HEK293T (cell line): Measurements from ENCODE around the gene PRDM13.

Experiments
- ELF4 ChIP-seq: fragments of 450-650 bp; IDR thresholded peaks from 2 replicates; pipeline ENCODE4 v1.6.1; 2017; ENCODE audit warnings: antibody characterized with exemption
- FOXM1 ChIP-seq: fragments of 450-650 bp; IDR thresholded peaks from 2 replicates; pipeline ENCODE4 v1.6.1; 2017; ENCODE audit warnings: mild to moderate bottlenecking, borderline replicate concordance
- PKNOX1 ChIP-seq: fragments of 450-650 bp; IDR thresholded peaks from 2 replicates; pipeline ENCODE4 v1.6.1; 2016
- SUZ12 ChIP-seq: fragments of 450-650 bp; IDR thresholded peaks from 2 replicates; pipeline ENCODE4 v1.6.1; 2016; ENCODE audit warnings: mild to moderate bottlenecking
- TARDBP ChIP-seq: fragments of 450-650 bp; IDR thresholded peaks from 2 replicates; pipeline ENCODE4 v1.6.1; 2016

GRCh38 chr6:99613705-99614429 is 7.2 kb downstream of the PRDM13 start:
- no peak for TF ChIP-seq PKNOX1
- TF ChIP-seq TARDBP, result no peak
- no peak for TF ChIP-seq FOXM1
- TF ChIP-seq ELF4, result no peak
- TF ChIP-seq SUZ12, result no peak
